NB4 (cell line): ENCODE measurements around the gene SPINK1.

Experiments
- CTCF ChIP-seq: IDR thresholded peaks from one replicate; pipeline ENCODE4 v1.5.1; 2012; ENCODE audit warnings: low read depth, low read length
- POLR2A ChIP-seq: IDR thresholded peaks from 2 replicates; pipeline ENCODE4 v1.6.1; 2011; ENCODE audit warnings: mild to moderate bottlenecking; ENCODE audit not compliant: insufficient read length; ENCODE audit errors: extremely low read depth

- TF ChIP-seq POLR2A (no peak), CTCF (no peak)
Measured at GRCh38 chr5:147852365-147852764, 20.9 kb upstream of the SPINK1 start.
